GM12864 (cell line): ENCODE data around the gene ULK4.

ENCODE experiments used
- DNase-seq: peaks from one replicate; pipeline ENCODE4 v3.0.0-alpha.2; 2011; ENCODE audit warnings: low read depth
- H3K4me3 ChIP-seq: 2 replicates; pipeline ENCODE4 v1.5.1; 2011; ENCODE audit warnings: mild to moderate bottlenecking, low read depth, low read length, control low read depth
- TF ChIP-seq, protein P1 (sequence below): IDR thresholded peaks from 2 replicates; pipeline ENCODE4 v1.5.1; 2011; ENCODE audit warnings: low read depth, mild to moderate bottlenecking, moderate library complexity, low read length, control low read depth, inconsistent platforms; ENCODE audit errors: missing control alignments

The ULK4 gene

DNA sequence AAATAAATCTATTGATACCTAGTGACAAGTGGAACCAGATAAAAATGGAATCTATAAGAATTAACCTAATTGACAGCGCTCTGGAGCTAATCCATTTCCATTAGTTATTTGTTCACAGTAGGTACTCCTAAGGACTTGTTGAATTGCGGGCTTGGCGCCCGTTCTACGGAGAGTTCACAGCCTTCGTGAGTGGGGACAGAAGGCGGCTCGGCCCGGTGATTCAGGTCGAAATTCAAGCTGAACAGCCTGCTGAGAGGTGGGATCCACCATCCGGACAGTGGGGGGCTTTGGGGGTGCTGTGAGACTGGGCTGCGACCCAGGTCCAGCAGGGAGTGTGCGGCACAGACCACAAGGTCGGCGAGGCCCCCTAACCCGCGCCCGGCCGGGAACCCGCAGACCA is 763.4 kb downstream of the ULK4 start:
- H3K4me3 ChIP-seq = peak overlapping the region; percentile 100
- TF ChIP-seq, protein P1, sequence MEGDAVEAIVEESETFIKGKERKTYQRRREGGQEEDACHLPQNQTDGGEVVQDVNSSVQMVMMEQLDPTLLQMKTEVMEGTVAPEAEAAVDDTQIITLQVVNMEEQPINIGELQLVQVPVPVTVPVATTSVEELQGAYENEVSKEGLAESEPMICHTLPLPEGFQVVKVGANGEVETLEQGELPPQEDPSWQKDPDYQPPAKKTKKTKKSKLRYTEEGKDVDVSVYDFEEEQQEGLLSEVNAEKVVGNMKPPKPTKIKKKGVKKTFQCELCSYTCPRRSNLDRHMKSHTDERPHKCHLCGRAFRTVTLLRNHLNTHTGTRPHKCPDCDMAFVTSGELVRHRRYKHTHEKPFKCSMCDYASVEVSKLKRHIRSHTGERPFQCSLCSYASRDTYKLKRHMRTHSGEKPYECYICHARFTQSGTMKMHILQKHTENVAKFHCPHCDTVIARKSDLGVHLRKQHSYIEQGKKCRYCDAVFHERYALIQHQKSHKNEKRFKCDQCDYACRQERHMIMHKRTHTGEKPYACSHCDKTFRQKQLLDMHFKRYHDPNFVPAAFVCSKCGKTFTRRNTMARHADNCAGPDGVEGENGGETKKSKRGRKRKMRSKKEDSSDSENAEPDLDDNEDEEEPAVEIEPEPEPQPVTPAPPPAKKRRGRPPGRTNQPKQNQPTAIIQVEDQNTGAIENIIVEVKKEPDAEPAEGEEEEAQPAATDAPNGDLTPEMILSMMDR = no peak
- DNase-seq = no peak

DNA sequence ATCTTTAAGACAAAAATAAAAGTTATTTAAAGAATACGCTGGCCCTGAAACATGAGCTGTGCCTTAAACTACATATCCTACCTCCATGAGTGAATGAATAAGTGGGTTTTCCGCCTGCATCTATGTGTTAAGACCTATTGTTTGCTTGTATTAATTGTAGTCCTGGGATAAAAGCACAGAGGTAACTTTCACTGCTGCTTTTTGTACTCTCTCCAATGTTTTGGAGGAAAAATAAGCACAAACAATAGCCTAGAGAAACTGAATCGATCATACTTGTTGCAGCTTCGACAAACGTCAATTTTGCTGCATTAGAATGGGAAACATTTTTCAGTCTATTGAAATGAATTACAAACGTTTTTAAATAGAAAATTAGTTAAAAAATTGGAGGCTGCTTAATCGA is 763.9 kb downstream of the ULK4 start:
- TF ChIP-seq, protein P1 = no peak
- H3K4me3 ChIP-seq = no peak overlapping the region

More for the DNA sequence above, 763.9 kb downstream of the ULK4 start:
- no peak for DNase-seq
